Right hindlimb (tissue), 1 donor: ENCODE data around the gene TK1.

Source experiments
- DNase-seq: peaks from one replicate; pipeline ENCODE4 v3.0.0-alpha.2; 2018

Gene TK1

GRCh38 chr17:78186692-78187595 is at the start of gene TK1, which contains the start of gene AFMID:
Gene TK1, minus strand, starts transcription at chr17:78187052. Its CDS starts 58 bp downstream, at chr17:78186994.
Gene AFMID, plus strand, starts transcription at chr17:78187362. Its CDS starts 9 bp downstream, at chr17:78187371.
- DNase-seq, result peak; percentile 98

GRCh38 chr17:78235885-78236284 is 49.0 kb upstream of the TK1 start:
- DNase-seq, result no peak

GRCh38 chr17:78235022-78235421 is 48.2 kb upstream of the TK1 start:
- DNase-seq, result peak; percentile 76

- DNase-seq, result peak; percentile 18
Measured at GRCh38 chr17:78234261-78234865, 47.5 kb upstream of the TK1 start.

- no peak for DNase-seq
Measured at GRCh38 chr17:78233678-78234077, 46.8 kb upstream of the TK1 start.

- DNase-seq, result no peak
Measured at GRCh38 chr17:78232859-78233173, 46.0 kb upstream of the TK1 start.

- no peak for DNase-seq
Measured at GRCh38 chr17:78231991-78232858, 45.4 kb upstream of the TK1 start.

- DNase-seq, result no peak
Measured at GRCh38 chr17:78230996-78231935, 44.4 kb upstream of the TK1 start, which contains the start of gene TMEM235. Gene TMEM235, plus strand, starts transcription at chr17:78231631. Its CDS starts 393 bp downstream, at chr17:78232024.

GRCh38 chr17:78230252-78230962 is 43.6 kb upstream of the TK1 start:
- no peak for DNase-seq

- no peak for DNase-seq
Measured at GRCh38 chr17:78228176-78228575, 41.3 kb upstream of the TK1 start.

- no peak for DNase-seq
Measured at GRCh38 chr17:78227455-78227916, 40.6 kb upstream of the TK1 start.

GRCh38 chr17:78226759-78227454 is 40.1 kb upstream of the TK1 start:
- no peak for DNase-seq

GRCh38 chr17:78226055-78226758 is 39.4 kb upstream of the TK1 start:
- DNase-seq, result no peak

GRCh38 chr17:78225088-78225865 is 38.4 kb upstream of the TK1 start:
- DNase-seq, result no peak

GRCh38 chr17:78224231-78225087 is 37.6 kb upstream of the TK1 start:
- DNase-seq, result no peak

- DNase-seq, result no peak
Measured at GRCh38 chr17:78223765-78224164, 36.9 kb upstream of the TK1 start.

- DNase-seq, result no peak
Measured at GRCh38 chr17:78223061-78223460, 36.2 kb upstream of the TK1 start.
